Measurements from ENCODE around the gene ZBTB20. TPM values are rescaled to one million over a fixed set of nuclear protein-coding genes. Genes with fewer than 3 reads are reported as not detected.

The ZBTB20 gene
- total and polyA plus RNA-seq, 2 of the 4 experiments (the other 2 are of a cell fraction), result 0.75 to 14.7 TPM

DNA sequence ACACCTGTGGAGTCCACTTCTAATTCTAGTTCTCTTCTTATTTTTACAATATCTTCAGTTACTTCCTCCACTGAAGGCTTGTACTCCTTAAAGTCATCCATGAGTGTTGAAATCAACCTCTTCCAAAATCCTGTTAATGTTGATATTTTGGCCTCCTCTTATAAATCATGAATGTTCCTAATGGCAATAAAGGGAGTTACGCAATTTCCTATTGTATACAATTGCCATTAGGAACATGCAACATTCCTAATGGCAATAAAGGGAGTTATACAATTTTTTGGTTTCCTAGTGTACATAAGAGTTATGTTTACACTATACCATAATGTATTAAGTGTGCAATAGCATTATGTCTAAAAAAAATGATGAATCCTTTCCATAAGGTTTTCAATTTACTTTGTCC lies 862.4 kb downstream of the ZBTB20 start:
- no peak overlapping the region for H3K4me3 ChIP-seq (ENCODE audit: insufficient read depth, low read depth, low read length)
- no peak overlapping the region for H2BK5ac ChIP-seq (ENCODE audit: low read depth, low read length, poor library complexity, severe bottlenecking)
- ChIA-PET POLR2A (ENCODE audit: unreplicated experiment) (no interaction called here), CTCF (no interaction called here)
- no peaks in the 10 kb centered on the region for H3K9me3 ChIP-seq (ENCODE audit: control insufficient read depth, insufficient read depth, low read length)
- no peak for ATAC-seq (ENCODE audit: low read depth)
- TF ChIP-seq MAFK (IDR thresholded peaks at IDR 0.05; ENCODE audit: low read depth, low read length) (no peak), CEBPB (IDR thresholded peaks at IDR 0.05; ENCODE audit: low read depth, low read length) (peak; percentile 74)
- no peak overlapping the region for H4K8ac ChIP-seq (ENCODE audit: low read depth in 2 of 2, low read length in 2 of 2)
- no peak overlapping the region for H2AK5ac ChIP-seq (ENCODE audit: low read depth, low read length)
- H3K14ac ChIP-seq (replicated peaks; ENCODE audit: low read depth, low read length), result no peak overlapping the region
- no peak overlapping the region for H4K5ac ChIP-seq (ENCODE audit: low read depth, low read length)
- intact Hi-C loops (cut with micrococcal nuclease) (no loop called here), dilution Hi-C loops (cut with HindIII; ENCODE audit: low sequenced_read_pairs, unreplicated experiment) (no loop called here), in situ Hi-C loops (cut with MboI; ENCODE audit: low sequenced_read_pairs) (no loop called here)
- H2BK120ac ChIP-seq (ENCODE audit: low read depth, low read length), result no peak overlapping the region
- H3K4ac ChIP-seq (ENCODE audit: low read depth, low read length), result no peak overlapping the region
- H2AFZ ChIP-seq (replicated peaks; ENCODE audit: low read length, poor library complexity), result no peak overlapping the region
- no peak overlapping the region for H4K91ac ChIP-seq (ENCODE audit: insufficient read depth, low read depth, low read length)
- H3K23ac ChIP-seq (ENCODE audit: low read depth, low read length), result no peak overlapping the region
- H3K4me1 ChIP-seq (ENCODE audit: control insufficient read depth, insufficient read depth, low read length), result no peaks in the 10 kb centered on the region
- no peaks in the 10 kb centered on the region for H3K9me1 ChIP-seq (ENCODE audit: insufficient read depth, low read length)
- no TSS peak for BruUV-seq (replicated peaks)
- H3K9ac ChIP-seq (ENCODE audit: low read depth, low read length), result no peak overlapping the region
- no peak overlapping the region for H3K4me2 ChIP-seq (ENCODE audit: low read depth, low read length)
- no peak overlapping the region for H2AK9ac ChIP-seq (replicated peaks; ENCODE audit: low read depth, low read length, poor library complexity)
- no CpG with 5 or more reads among the region's 1 CpG for WGBS, 2 experiments (ENCODE audit: extremely low coverage in 2 of 2, insufficient read length in 1 of 2)
- no peaks in the 10 kb centered on the region for H3K79me1 ChIP-seq (ENCODE audit: low read depth in 1 of 2, low read length in 2 of 2)
- no peak overlapping the region for H3K18ac ChIP-seq (ENCODE audit: low read depth, low read length)
- no peaks in the 10 kb centered on the region for H4K20me1 ChIP-seq (ENCODE audit: insufficient read depth, low read length)
- no peak overlapping the region for H3K27ac ChIP-seq (ENCODE audit: insufficient read depth, low read length)
- H2BK15ac ChIP-seq (ENCODE audit: low read depth, low read length), result no peak overlapping the region
- no peaks in the 10 kb centered on the region; the same call in 1 of the 2 replicates for H3K27me3 ChIP-seq (ENCODE audit: control insufficient read depth, insufficient read depth, low read length)
- no peak overlapping the region for H3K56ac ChIP-seq (ENCODE audit: extremely low read depth, insufficient read depth, low read length)
- no peak overlapping the region for H2BK20ac ChIP-seq (ENCODE audit: low read depth, low read length)
- H3K36me3 ChIP-seq (ENCODE audit: control insufficient read depth, insufficient read depth, low read length), result no peaks in the 10 kb centered on the region
- no peak for DNase-seq

Small RNA genes lying within 50 kb of the gene (microRNA-seq; reads per million reads assigned to microRNA genes)
- 0 reads per million in 2 experiments for gene MIR4796 (ENCODE audit: insufficient read depth in 1 of 2, insufficient read length in 1 of 2, unreplicated experiment in 1 of 2)

Small RNA genes lying within 50 kb of the gene (small RNA-seq; reads per million reads assigned to genes)
- 0 to 14.4 (median 1.3) reads per million in 5 experiments for gene MIR4796

All from IMR-90 (cell line).